HG03025 (cell line): ENCODE data around the gene SLC39A8.
"Not testable (repeated sequence)": the region's sequence is repeated elsewhere in the genome, so short reads cannot be mapped to it uniquely, and the experiment has no call there.

Source experiments
- ATAC-seq: cut with Tn5 transposase; IDR thresholded peaks from one replicate; pipeline ENCODE4 v1.9.1; 2021; ENCODE audit warnings: mild to moderate bottlenecking, moderate library complexity; ENCODE audit not compliant: unreplicated experiment, low FRiP score

The SLC39A8 gene

GRCh38 chr4:102247041-102247440, 98.2 kb downstream of the SLC39A8 start:
- no peak for ATAC-seq

- no peak for ATAC-seq
These were observed 98.9 kb downstream of the SLC39A8 start for GRCh38 chr4:102246416-102246815.

DNA sequence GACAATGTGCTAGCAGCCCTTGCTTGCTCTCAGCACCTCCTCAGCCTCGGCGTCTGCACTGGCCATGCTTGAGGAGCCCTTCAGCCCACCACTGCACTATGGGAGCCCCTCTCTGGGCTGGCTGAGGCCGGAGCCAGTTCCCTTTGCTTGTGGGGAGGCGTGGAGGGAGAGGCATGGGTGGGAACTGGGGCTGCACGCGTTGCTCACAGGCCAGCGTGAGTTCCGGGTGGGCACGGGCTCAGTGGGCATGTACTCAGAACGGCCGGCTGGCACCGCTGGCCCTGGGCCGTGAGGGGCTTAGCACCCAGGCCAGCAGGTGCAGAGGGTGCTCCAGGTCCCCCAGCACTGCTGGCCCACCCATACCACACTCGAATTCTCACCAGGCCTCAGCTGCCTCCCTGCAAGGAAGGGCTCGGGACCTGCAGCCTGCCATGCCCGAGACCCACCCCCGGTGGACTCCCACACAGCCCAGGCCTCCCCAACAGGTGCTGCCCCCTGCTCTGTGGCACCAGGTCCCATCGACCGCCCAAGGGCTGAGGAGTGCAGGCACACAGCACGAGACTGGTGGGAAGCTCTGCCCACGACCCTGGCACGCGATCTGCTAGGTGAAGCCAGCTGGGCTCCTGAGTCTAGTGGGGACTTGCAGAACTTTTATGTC, 100.3 kb downstream of the SLC39A8 start:
- ATAC-seq, result no peak

DNA sequence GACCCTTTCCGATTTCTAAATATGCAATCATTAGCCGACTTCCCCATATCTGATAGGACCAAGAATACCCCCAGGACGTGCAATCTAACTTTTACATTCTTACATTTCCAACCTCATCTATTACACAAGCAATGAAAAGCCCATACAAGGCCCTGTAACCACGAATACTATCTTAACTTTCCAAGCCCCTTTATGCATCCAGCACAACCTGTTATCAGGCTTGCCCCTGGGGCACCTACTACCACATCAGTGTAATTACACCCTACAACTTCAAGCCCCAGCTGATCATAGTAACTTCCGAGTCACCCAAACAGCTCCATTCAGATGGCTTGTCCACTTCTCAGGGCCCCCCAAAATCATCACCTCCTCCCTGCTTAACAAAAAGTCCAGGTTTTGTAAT, 102.0 kb downstream of the SLC39A8 start:
- not testable (repeated sequence) for ATAC-seq

DNA sequence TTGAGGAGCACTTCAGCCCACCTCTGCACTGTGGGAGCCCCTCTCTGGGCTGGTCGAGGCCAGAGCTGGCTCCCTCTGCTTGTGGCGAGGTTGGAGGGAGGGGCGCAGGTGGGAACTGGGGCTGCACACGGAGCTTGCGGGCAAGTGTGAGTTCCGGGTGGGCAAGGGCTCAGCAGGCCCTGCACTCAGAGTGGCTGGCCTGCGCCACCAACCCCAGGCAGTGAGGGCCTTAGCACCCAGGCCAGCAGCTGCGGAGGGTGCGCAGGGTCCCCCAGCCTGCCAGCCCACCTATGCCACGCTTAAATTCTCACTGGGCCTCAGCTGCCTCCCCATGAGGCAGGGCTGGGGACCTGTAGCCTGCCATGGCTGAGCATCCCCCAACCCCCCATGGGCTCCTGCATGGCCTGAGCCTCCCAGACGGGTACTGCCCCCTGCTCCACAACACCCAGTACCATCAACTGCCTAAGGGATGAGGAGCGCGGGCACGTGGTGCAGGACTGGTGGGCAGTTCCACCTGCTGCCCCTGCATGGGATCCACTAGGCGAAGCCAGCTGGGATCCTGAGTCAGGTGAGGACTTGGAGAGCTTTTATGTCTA, 110.9 kb downstream of the SLC39A8 start:
- no peak for ATAC-seq

GRCh38 chr4:102230194-102230593, 115.1 kb downstream of the SLC39A8 start:
- ATAC-seq, result no peak

GRCh38 chr4:102227388-102227787, 117.9 kb downstream of the SLC39A8 start:
- no peak for ATAC-seq

GRCh38 chr4:102223461-102223860, 121.8 kb downstream of the SLC39A8 start:
- ATAC-seq, result no peak

DNA sequence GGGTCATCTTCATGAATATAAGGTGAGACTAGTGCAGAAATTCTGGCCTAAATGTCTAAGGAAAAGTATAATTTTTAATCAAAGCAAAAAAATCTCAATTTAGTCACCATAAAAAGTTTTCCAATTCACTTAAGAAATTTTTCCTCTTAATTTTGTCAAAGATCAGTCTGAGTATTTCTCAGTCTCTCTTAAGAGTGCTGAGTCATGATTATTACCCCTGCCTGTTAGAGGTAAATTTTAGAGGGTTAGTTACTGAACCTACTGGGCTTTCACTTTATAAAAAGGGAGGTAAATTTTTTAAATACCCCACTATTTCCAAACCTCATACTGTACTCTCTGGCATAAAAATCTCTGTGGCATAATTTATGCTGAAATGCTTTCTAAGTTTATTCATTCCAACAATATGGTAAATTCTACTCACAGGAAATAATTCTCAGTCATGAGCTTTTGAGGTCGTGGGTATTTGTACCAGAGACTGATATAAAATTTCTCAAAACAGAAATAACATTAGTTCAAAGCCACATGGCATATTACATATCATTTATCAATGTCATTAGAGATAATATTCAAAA, 122.4 kb downstream of the SLC39A8 start:
- ATAC-seq, result no peak

GRCh38 chr4:102219129-102219528, 126.2 kb downstream of the SLC39A8 start:
- no peak for ATAC-seq

GRCh38 chr4:102218656-102219055, 126.6 kb downstream of the SLC39A8 start:
- ATAC-seq, result no peak

GRCh38 chr4:102217775-102218355, 127.4 kb downstream of the SLC39A8 start:
- no peak for ATAC-seq

GRCh38 chr4:102217345-102217744, 127.9 kb downstream of the SLC39A8 start:
- no peak for ATAC-seq

- no peak for ATAC-seq
These were observed 128.6 kb downstream of the SLC39A8 start for GRCh38 chr4:102216666-102217065.

- no peak for ATAC-seq
These were observed 132.3 kb downstream of the SLC39A8 start for GRCh38 chr4:102213031-102213430.
